HepG2 (cell line): ENCODE data around the gene RDM1.

Experiments used
- CTCF ChIP-seq: sonication (generic); formaldehyde crosslinking; IDR thresholded peaks from 2 replicates; pipeline ENCODE4 v1.5.0; 2020; ENCODE audit warnings: mild to moderate bottlenecking, missing genetic modification reagents, moderate library complexity
- EHMT2 ChIP-seq: fragments of 200-600 bp; sonication (generic); IDR thresholded peaks from 2 replicates; pipeline ENCODE4 v1.7.0; 2017; ENCODE audit warnings: antibody characterized with exemption, low read depth, low read length, borderline replicate concordance
- ETV6 ChIP-seq: sonication (generic); formaldehyde crosslinking; conservative IDR thresholded peaks from 2 replicates; pipeline ENCODE4 v1.4.0; 2020; ENCODE audit warnings: missing genetic modification reagents
- FOXM1 ChIP-seq: sonication (generic); formaldehyde crosslinking; IDR thresholded peaks from 2 replicates; pipeline ENCODE4 v1.5.0; 2020; ENCODE audit warnings: missing genetic modification reagents
- JUND ChIP-seq: sonication (generic); formaldehyde crosslinking; IDR thresholded peaks from 2 replicates; pipeline ENCODE4 v1.8.0; 2022; ENCODE audit warnings: mild to moderate bottlenecking, missing genetic modification reagents
- KDM1A ChIP-seq: IDR thresholded peaks from 2 replicates; pipeline ENCODE4 v1.6.1; 2016; ENCODE audit warnings: missing compliant biosample characterization

- no peak for TF ChIP-seq FOXM1 (CRISPR knock-in tag)
- TF ChIP-seq JUND (CRISPR knock-in tag), result no peak
- no peak for TF ChIP-seq EHMT2
- no peak for TF ChIP-seq ETV6 (CRISPR knock-in tag)
- TF ChIP-seq KDM1A (CRISPR knock-in tag), result no peak
- no peak for TF ChIP-seq CTCF (CRISPR knock-in tag)
Observed at GRCh38 chr17:35931794-35932425, 1.3 kb upstream of the RDM1 start.
